Measurements from ENCODE around the gene ELSPBP1.

GRCh38 chr19:47996230-47996727, 1.8 kb downstream of the ELSPBP1 start:
- TF ChIP-seq CTCF (IDR thresholded peaks at IDR 0.05) (no peak), ATF2 (CRISPR knock-in tag; IDR thresholded peaks at IDR 0.05; ENCODE audit: borderline replicate concordance, low read depth) (no peak), FOXP4 (CRISPR knock-in tag; IDR thresholded peaks at IDR 0.05) (no peak), RELA (CRISPR knock-in tag; IDR thresholded peaks at IDR 0.05; ENCODE audit: borderline replicate concordance) (no peak), MAX (CRISPR knock-in tag; IDR thresholded peaks at IDR 0.05) (no peak), NR2C2 (CRISPR knock-in tag; IDR thresholded peaks at IDR 0.05) (no peak), NR3C1 (CRISPR knock-in tag; conservative IDR thresholded peaks at IDR 0.05; ENCODE audit: low read depth) (no peak), ARID4B (CRISPR knock-in tag; IDR thresholded peaks at IDR 0.05; ENCODE audit: borderline replicate concordance) (no peak), ATF3 (CRISPR knock-in tag; conservative IDR thresholded peaks at IDR 0.05) (no peak), USF1 (CRISPR knock-in tag; IDR thresholded peaks at IDR 0.05) (no peak), IRF2 (CRISPR knock-in tag; IDR thresholded peaks at IDR 0.05; ENCODE audit: borderline replicate concordance, low read depth) (no peak), MYBL2 (CRISPR knock-in tag; IDR thresholded peaks at IDR 0.05) (no peak)

All from WTC11 (cell line).